Colonic mucosa (tissue), 4 donors: ENCODE results near the gene FSHB. TPM values are rescaled to one million over a fixed set of nuclear protein-coding genes. Genes with fewer than 3 reads are reported as not detected.

Source experiments
- DNase-seq: peaks from one replicate; pipeline ENCODE4 v3.0.0-alpha.2; 2020
- H3K27ac ChIP-seq: fragments of 200-600 bp; one replicate; pipeline ENCODE4 v1.8.0; 2021
- H3K27me3 ChIP-seq: fragments of 200-600 bp; one replicate; pipeline ENCODE4 v1.8.0; 2021
- H3K36me3 ChIP-seq: fragments of 200-600 bp; one replicate; pipeline ENCODE4 v1.8.0; 2021
- H3K4me1 ChIP-seq: fragments of 200-600 bp; one replicate; pipeline ENCODE4 v1.8.0; 2021; ENCODE audit warnings: mild to moderate bottlenecking
- H3K4me3 ChIP-seq: fragments of 200-600 bp; one replicate; pipeline ENCODE4 v1.8.0; 2021
- H3K9ac ChIP-seq, 2 donors: one replicate each; pipeline ENCODE4 v1.7.0; 2013; ENCODE audit warnings: control low read depth in 2 of 2, low read depth in 2 of 2, low read length in 2 of 2
- H3K9me3 ChIP-seq: fragments of 200-600 bp; one replicate; pipeline ENCODE4 v1.8.0; 2021
- CTCF ChIP-seq: fragments of 200-600 bp; IDR thresholded peaks from one replicate; pipeline ENCODE4 v1.8.0; 2022; ENCODE audit warnings: antibody characterized with exemption, mild to moderate bottlenecking
- intact Hi-C: fragments of 100-400 bp; cut with DNase I; formaldehyde crosslinking; loops from one replicate; pipeline ENCODE4 v1.14.1; 2022
- total RNA-seq, 2 donors: library from RNA; stranded (reverse); fragmentation: NEBNext Ultra II Directional in 1 of 2; extraction: Animal tissue kit (Norgen Biotek cat#: 25700) in 1 of 2; gene quantifications; one replicate each; pipeline ENCODE4 v1.2.1, GENCODE V29; 2021
- donor health status: healthy.
- donor health status: DM: no; HTN: no; CAD: no.
- donor health status: DM: no; HTN: no; CAD: no.

FSHB gene
- total RNA-seq, 2 donors from 2014 or later = not detected

DNA sequence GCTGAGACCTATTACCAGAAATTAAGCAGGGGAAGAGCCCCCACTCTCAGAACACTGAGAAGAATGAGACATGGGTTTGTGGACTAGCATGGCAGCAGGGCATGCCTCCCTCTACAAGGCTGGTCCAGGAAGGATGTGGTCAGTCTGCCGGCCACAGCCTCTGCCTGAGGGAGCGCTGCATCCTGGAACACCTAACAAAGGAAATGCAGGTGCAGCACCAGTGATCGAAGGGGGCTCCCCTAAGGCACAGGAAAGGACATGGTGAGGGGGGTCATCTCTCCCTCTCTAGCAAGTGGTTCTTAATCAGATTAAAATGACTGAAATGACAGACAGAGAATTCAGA, 51.4 kb downstream of the FSHB start:
- H3K36me3 ChIP-seq = no peaks in the 10 kb centered on the region
- H3K27ac ChIP-seq = no peak overlapping the region
- no peak overlapping the region for H3K9ac ChIP-seq
- intact Hi-C loops = no loop called here
- H3K9me3 ChIP-seq = no peaks in the 10 kb centered on the region
- H3K4me1 ChIP-seq = no peaks in the 10 kb centered on the region
- no peak for DNase-seq
- no peak for TF ChIP-seq CTCF
- no peak overlapping the region for H3K4me3 ChIP-seq
- no peaks in the 10 kb centered on the region for H3K27me3 ChIP-seq

Other genes with a start within 250 kb of the FSHB start
- gene KCNA4, start 214.0 kb upstream of the FSHB start, total RNA-seq = under 1 TPM in 1 of 2 donors, not detected in 1; 0.17 TPM
- 10 to 100 TPM; 13.7 to 14.9 TPM for gene ARL14EP, start 92.1 kb downstream of the FSHB start, total RNA-seq